NK-92 treated with Interleukin-12 subunit alpha and Interleukin-12 subunit beta, amount 100 ng/mL, for 24 hours (cell line): ENCODE results near the gene GPR42.
"Not testable (repeated sequence)": the region's sequence is repeated elsewhere in the genome, so short reads cannot be mapped to it uniquely, and the experiment has no call there.

Experiments used
- DNase-seq: peaks from one replicate; lab custom pipeline; 2025; lab: John Stamatoyannopoulos, UW

GPR42 gene

DNA sequence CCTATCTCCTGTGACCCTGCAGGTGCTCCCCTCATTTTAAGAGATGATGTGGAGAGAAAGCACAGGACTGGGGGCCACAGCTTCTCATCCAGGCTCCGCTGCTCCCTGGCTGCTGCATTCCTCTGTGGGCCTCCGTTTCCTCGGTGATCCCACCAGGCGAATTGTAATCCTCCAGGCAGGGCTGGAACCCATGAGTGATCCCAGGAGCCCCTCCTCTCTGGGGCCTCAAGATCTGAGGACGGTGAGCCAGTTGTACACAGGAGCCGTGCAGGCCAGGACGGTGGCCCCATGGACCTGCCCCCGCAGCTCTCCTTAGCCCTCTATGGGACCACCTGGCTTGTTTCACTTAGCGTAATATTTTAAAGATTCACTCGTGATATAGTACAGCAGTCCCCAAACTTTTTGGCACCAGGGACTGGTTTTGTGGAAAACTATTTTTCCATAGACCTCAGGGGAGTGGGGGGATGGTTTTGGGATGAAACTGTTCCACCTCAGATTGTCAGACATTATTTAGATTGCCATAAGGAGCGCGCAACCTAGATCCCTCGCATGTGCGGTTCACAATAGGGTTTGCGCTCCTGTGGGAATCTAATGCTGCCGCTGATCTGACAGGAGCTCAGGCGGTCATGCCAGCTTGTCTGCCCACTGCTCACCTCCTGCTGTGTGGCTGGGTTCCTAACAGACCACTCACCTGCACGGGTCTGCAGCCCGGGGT is 7.0 kb upstream of the GPR42 start:
- no peak for DNase-seq

DNA sequence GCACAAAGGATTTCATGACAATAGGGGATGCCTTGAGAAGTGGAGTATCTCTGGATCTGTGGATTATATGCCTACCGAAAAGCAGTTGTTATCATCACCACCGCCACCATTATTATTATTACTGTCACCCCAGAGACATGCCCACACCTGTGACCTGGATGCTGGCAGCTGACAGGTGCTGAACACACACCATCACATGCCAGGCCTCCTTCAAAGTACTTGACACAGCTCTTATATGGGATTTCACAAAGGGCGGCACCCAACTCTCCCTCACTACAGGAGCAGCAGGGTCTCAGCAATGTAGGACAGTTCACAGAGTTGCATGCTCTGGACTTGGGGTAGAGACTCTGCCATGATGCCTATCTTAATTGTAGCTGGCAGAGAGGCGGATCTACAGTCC is 5.6 kb upstream of the GPR42 start:
- no peak for DNase-seq

DNA sequence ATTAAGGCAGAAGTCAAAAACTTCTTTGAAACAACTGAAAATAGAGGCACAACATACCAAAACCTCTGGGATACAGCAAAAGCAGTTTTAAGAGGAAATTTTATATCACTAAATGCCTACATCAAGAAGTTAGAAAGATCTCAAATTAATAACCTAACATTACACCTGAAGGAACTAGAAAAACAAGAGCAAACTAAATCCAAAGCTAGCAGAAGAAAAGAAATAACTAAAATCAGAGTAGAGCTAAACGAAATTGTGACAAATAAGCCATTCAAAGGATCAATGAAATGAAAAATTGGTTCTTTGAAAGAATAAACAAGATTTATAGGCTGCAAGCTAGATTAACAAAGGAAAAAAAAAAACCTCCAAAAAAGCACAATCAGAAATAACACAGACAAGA is 2.5 kb upstream of the GPR42 start:
- no peak for DNase-seq

DNA sequence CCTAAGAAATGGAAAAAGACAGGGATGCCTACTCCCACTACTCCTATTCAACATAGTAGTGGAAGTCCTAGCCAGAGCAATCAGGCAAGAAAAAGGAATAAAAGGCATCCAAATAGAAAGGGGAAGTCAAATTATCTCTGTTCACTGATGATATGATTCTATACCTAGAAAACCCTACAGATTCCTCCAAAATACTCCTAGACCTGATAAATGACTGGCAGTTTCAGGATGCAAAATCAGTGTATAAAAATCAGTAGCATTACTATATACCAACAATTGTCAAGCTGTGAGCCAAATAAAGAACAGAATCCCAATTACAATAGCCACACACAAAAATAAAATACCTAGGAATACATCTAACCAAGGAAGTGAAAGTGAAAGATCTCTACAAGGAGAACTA is 1.3 kb upstream of the GPR42 start:
- no peak for DNase-seq

DNA sequence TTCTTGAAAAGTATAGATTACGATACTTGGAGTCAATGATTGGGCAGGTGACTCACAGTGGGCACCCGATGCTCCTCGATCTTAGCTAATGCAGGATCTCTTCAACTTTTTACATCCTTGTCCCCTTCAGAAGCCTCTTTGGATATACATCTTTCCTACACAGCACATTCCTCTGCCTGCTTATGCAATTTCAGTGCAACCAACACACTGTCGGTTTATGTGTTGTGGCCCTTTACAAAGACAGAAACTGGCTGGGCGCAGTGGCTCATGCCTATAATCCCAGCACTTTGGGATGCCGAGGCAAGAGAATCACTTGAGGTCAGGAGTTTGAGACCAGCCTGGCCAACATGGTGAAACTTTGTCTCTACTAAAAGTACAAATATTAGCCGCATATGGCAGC is 2.6 kb downstream of the GPR42 start:
- DNase-seq, result no peak

DNA sequence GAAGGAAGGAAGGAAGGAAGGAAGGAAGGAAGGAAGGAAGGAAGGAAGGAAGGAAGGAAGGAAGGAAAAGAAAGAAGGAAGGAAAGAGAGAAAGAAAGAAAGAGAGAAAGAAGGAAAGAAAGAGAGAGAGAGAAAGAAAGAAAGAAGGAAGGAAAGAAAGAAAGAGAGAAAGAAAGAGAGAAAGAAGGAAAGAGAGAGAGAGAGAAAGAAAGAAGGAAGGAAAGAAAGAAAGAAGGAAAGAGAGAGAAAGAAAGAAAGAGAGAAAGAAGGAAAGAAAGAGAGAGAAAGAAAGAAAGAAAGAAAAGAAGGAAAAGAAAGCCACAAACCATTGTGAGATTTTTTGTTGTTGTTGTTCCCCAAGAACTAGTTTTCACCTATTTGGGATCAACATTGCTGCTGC is 3.2 kb downstream of the GPR42 start:
- not testable (repeated sequence) for DNase-seq

DNA sequence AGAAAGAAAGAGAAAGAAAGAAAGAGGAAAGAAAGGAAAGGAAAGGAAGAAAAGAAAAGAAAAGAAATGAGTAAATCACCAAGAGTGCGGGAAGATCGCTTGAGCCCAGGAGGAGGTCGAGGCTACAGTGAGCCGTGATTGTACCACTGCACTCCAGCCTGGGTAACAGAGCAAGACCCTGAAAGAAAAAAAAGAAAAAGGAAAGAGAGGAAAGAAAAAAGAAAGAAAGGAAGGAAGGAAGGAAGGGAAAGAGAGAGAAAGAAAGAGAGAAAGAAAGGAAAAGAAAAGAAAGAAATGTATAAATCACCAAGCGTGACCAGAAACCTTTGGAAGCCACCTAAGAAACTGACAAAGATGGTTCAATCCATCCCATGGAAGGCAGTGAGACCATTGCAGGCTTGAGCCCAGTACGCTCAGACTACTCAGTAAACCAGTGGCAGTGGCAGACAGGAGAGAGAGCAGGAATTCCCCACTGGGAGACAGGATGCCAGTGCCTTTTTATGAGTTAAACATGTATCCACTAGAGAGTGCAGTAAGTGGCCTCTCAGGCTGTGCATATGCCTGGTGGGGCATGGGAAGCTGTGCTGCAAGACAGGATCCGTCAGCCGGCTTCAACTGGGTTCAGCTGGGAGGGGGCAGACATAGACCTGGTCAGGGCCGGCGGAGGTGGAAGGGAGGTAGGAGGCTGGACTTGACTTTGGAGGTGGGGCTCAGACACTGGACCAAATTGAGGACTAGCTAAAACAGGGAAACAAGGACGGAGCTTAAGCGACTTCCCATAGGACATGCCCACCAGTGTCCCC is 4.8 kb downstream of the GPR42 start:
- no peak for DNase-seq

DNA sequence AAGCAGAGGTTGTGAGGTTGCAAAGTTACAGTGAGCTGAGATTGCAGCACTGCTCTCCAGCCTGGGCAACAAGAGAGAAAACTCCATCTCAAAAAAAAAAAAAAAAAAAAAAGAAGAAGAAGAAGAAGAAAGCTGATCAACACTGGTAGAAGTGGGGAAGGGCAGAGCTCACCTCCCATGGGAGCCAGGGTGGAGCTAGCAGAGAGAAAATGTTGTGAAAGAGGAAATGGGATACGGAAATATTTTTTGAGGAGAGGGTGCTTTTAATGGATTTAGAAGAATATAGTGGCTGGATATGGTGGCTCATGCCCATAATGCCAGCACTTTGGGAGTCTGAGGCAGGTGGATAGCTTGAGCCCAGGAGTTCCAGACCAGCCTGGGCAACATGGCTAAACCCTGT is 6.8 kb downstream of the GPR42 start:
- DNase-seq, result no peak

DNA sequence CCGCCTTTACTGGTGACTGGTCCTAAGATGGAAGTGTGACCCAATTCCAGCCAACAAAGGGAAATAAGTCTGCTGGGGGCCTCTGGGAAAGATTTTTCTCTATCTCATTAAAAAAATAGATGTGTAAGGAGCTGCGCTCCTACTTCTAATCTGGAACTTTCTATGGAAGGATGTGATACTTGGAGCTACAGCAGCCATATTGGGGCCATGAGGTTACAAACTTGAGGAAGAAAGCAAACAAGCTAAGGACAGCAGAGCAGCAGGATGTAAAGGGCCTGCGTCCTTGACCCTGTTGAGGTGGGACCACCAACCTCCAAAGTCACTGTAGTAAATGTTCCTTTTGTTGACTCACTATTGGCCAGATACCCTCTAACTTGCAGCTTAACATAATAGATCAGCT is 7.5 kb downstream of the GPR42 start:
- DNase-seq, result no peak

DNA sequence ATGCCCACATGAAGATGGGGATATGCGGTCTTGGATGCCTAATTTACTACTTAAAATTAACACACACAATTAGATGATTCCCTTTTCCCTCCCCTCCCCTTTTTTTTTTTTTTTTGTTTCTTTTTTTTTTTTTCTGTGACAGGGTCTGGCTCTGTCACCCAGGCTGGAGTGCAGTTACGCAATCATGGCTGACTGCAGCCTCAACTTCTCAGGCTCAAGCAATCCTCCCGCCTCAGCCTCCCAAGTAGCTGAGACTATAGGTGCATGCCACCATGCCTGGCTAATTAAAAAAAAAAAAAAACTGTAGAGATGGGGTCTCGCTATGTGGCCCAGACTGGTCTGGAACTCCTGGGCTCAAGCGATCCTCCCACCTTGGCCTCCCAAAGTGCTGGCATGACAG is 8.7 kb downstream of the GPR42 start:
- DNase-seq, result not testable (repeated sequence)

DNA sequence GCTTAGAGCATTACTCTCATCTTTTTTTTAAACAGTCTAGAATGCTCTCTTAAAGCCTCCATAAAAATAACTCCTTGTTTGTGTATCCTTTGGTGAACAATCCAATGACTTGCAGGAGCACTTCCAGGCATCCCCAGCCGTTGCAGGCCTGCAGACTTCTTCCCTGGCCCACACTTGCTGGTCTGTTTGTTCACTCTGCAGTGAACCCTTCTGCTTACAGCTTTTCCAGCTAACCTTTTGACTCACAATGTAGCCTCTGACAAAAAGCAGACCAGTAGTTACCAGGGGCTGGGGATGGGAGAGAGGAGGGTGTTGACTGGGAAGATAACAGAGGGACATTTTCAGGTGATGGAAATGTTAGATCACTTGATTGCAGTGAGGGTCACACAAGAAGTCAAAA is 9.1 kb downstream of the GPR42 start:
- no peak for DNase-seq

DNA sequence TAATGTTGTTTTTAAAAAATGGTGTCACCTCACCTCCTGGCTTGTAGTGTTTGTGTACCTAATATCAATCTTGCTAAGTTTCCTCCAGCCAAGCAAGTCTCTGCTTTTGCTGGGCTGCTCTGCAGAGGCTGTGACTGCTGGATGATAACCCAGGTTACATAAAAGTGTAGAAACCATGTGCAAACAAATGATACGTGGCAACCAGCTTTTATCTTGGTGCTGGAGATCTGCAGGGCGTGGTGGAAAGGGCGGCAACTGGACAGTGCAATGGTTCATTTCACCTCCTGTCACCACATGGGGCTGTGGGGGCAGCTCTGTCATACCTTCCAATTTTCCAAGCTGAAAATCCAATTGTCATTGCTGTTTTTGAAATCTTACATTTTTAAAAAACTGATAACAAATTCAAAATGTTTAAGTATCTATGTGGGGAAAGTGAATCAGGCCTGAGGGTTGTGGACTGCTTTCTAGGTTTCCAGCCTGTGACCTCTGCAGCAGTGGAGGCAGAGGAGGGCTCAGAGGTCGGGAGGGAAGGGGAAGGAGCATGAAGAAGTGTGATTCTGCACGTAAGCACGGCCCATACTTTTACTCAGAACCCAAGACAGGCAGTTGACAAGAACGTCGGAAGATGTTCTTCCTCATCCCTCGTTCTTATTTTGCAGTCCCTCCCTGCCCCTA is 9.7 kb downstream of the GPR42 start:
- no peak for DNase-seq

DNA sequence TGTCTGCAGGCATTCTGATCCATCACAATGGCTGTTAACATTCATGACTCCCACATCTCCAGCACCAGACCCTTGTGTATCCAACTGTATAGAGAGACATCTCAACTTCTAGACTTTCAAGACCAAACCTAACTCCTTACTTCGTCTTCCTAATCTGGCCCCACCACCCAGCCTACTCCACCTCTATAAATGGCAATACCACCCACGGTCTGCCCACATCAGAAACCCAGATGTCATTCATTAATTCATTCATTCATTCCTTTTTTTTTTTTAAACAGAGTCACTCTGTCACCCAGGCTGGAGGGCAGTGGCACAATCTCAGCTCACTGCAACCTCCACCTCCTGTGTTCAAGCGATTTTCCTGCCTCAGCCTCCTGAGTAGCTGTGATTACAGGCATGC is 10.4 kb downstream of the GPR42 start:
- no peak for DNase-seq

DNA sequence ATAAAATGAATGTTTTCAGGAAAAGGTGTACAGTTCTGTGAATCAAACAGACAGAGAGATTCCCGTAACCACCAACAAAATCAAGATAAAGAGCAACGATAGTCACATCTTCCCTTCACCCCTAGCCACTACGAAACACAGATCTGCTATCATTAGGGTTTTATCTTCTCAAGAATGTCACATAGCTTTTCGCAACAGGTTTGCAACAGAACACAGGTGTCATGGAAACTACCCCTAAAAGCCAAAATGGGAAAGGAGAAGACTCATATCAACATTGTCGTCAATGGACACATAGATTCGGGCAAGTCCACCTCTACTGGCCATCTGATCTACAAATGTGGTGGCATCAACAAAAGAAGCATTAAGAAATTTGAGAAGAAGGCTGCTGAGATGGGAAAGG is 11.1 kb downstream of the GPR42 start:
- no peak for DNase-seq

DNA sequence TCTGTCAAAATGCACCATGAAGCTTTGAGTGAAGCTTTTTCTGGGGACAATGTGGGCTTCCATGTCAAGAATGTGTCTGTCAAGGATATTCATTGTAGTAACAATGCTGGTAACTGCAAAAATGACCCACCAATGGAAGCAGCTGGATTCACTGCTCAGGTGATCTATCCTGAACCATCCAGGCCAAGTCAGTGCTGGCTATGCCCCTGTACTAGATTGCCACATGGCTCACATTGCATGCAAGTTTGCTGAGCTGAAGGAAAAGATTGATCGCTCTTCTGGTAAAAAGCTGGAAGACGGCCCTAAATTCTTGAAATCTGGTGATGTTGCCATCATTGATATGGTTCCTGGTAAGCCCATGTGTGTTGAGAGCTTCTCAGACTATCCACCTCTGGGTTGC is 12.7 kb downstream of the GPR42 start:
- no peak for DNase-seq

DNA sequence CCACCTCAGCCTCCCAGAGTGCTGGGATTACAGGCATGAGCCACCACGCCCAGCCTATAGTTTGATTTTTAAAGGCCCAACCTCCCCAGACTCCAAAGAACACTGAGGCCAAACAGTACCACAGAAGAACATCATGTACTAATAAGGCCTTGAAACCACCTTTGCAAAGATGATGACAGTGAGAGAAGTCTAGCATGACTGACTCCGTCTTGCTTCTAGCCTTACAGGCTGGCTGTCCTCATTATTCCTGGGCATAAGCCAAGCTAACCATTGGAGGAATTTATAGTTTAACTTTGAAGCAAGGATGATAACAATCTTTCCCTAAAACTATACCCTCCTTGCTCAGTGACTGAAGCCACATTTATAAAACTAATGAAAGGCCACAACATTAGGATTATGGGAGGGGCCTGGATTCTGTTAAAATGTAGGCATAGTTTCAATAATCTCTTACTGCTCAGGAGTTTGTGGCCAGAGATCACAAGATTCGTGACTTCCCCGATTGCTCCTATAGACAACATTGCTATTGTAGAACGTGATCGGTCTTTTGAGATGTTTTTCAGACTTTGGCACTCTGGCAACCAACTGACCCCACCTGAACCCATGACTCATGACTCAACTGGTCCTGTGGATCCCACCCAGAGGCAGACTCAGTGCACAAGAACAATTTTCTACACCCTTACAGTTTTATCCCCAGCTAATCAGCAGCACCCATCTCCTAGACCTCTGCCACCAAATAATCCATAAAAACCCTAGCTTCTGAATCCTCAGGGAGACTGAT is 17.6 kb downstream of the GPR42 start:
- DNase-seq, result no peak

DNA sequence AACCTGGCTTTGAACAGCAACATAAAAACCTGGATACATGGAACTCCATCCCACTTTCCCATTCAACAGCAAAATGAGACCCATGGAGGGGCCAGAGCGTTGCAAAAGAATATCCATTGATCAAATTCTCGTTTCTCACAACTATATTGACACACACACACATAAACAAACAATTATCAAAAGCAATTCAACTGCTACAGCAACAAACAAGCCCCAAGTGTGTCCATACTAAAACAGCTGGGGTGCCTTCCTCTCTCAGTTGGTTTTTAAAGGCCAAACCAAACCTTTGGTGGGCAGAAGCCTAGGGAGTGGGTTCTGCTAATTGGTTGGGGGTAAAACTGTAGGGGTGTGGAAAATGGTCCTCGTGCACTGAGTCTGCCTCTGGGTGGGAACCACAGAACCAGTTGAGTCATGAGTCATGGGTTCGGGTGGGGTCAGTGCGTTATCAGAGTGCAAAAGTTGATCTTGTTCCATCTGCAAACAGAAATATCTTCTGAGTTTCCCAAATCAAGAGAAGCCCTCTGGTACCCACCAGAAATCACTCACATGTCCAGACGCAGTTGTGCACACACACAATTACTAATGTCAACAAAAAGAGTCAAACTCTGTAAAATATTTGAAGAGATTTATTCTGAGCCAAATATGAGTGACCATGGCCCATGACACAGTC is 18.5 kb downstream of the GPR42 start:
- DNase-seq, result no peak

DNA sequence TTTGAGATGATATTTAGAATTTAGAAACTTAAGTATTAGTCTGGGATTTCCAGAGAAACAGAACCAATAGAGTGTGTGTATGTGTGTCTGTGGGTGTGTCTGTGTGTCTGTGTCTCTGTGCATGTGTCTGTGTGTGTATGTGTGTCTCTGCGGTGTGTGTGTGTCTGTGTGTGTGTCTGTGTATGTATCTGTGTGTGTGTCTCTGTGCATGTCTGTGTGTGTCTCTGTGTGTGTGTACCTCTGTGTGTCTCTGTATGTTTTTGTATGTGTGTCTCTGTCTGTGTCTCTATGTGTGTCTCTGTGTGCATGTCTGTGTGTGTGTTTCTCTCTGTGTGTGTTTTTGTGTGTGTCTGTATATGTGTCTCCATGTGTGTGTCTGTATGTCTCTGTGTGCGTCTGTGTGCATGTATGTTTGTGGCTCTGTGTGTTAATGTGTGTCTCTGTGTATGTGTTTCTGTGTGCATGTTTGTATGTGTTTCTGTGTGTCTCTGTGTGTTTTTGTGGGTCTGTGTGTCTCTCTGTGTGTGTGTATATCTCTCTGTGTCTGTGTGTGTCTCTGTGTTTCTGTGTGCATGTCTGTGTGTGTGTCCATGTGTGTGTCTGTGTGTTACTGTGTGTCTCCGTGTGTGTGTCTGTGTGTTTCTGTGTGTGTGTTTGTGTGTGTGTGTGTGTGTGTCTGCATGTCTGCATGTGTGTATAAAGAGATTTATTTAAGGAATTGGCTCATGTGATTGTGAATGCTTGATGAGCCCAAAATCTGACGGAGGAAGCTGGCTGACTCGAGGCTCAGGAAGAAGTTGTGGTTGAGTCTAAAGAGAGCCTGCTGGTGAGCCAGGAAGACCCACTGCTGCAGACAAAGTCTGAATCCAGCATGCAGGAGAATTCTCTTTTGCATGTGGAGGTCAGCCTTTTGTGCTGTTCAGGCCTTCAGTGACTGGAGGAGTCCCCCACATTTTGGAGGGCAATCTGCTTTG is 22.2 kb downstream of the GPR42 start:
- no peak for DNase-seq

DNA sequence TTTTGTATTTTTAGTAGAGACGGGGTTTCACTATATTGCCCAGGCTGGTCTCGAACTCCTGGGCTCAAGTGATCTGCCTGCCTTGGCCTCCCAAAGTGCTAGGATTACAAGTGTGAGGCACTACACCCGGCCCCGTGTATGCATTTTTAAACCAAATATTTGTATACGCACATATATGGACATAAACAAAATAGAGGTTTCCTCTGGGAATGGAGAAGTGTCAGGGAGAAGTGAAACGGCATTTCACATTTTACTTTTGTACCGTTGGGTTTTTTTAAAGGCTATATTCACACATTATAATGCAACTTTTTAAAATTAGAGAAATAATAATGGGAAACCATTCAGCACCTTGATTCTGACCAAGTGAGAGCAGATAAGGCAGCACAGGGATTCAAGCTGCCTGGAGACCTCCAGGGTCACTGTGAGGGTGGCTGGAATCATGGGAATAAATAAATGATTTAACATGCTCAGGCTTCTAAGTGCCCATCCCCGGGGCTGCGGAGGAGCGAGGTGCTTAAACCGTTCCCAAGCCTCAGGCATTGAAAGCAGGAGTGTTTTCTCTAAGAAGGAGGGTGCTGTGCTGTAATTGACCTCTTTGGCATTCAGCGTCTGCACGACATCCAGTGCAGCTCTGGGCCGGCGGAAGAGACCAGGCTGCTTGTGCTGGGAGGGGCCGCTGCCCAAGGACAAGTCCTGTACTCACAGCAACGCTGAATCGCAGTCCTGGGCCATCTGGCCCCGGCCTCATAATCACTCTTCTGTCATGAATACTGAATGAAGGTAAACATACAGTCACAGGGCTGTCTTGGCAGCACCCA is 24.7 kb downstream of the GPR42 start:
- no peak for DNase-seq
